Ovary (tissue), 9 donors: ENCODE data around the gene COL8A1. TPM values are rescaled to one million over a fixed set of nuclear protein-coding genes. Genes with fewer than 3 reads are reported as not detected.

Experiments
- DNase-seq, 5 donors: peaks; one replicate each; pipeline ENCODE4 v3.0.0-alpha.2; 2019 to 2020
- H3K27ac ChIP-seq, 2 donors: fragments of 200-600 bp; one replicate each; pipeline versions ENCODE4 v1.5.1 to v1.8.0; 2019 to 2022
- H3K27me3 ChIP-seq: fragments of 200-600 bp; one replicate; pipeline ENCODE4 v1.8.0; 2022
- H3K36me3 ChIP-seq: fragments of 200-600 bp; sonication (generic); one replicate; pipeline ENCODE4 v1.5.1; 2019
- H3K4me1 ChIP-seq: one replicate; pipeline ENCODE4 v1.8.1; 2013; ENCODE audit warnings: mild to moderate bottlenecking, moderate library complexity; ENCODE audit not compliant: insufficient read depth
- H3K4me3 ChIP-seq: fragments of 200-600 bp; sonication (generic); one replicate; pipeline ENCODE4 v1.5.1; 2017
- H3K9me3 ChIP-seq, 2 donors: fragments of 200-600 bp in 1 of 2; sonication (generic) in 1 of 2; one replicate each; pipeline versions ENCODE4 v1.5.1 to v1.8.1; 2013 to 2019; ENCODE audit warnings: mild to moderate bottlenecking in 1 of 2, moderate library complexity in 1 of 2
- CTCF ChIP-seq, 3 donors: fragments of 450-650 bp in 2 of 3; fragments of 200-600 bp in 1 of 3; IDR thresholded peaks; one replicate each; pipeline versions ENCODE4 v1.5.1 to v1.8.0; 2016 to 2022; ENCODE audit warnings: antibody characterized with exemption in 3 of 3, mild to moderate bottlenecking in 1 of 3
- EP300 ChIP-seq: sonication (generic); formaldehyde crosslinking; IDR thresholded peaks from one replicate; pipeline ENCODE4 v1.6.1; 2017; ENCODE audit warnings: antibody characterized with exemption
- POLR2A ChIP-seq: fragments of 450-650 bp; IDR thresholded peaks from one replicate; pipeline ENCODE4 v1.6.1; 2017; ENCODE audit warnings: antibody characterized with exemption, mild to moderate bottlenecking, moderate library complexity
- WGBS, 3 donors: extraction: QIAGEN DNeasy Blood & Tissue Kit in 1 of 3; methylation state at CpG; one replicate each; pipeline versions ENCODE4 v1.1.5 to v1.1.7; 2013 to 2017; 5-methylcytosine and 5-hydroxymethylcytosine counted together
- intact Hi-C, 4 donors: fragments of 100-400 bp; cut with DNase I; formaldehyde crosslinking; loops; one replicate each; pipeline versions ENCODE4 v1.11.0 to v1.15.1; 2022 to 2023
- polyA plus RNA-seq, 2 donors: library from polyadenylated mRNA; stranded (reverse); fragments of 200-250 nt in 1 of 2; fragments of 350-450 nt in 1 of 2; fragmentation: Illumina TruSeq in 1 of 2; extraction: RNeasy Lipid Tissue Mini Kit (QIAGEN cat#74804) in 1 of 2; gene quantifications; one replicate each; pipeline ENCODE4 v1.2.3, GENCODE V29; 2013 to 2014
- total RNA-seq, 7 donors: library from RNA; depleted of rRNA in 2 of 7; stranded (reverse); fragments of >200 nt in 2 of 7; fragmentation: NEBNext Ultra II Directional in 3 of 7; extraction: Animal tissue kit (Norgen Biotek cat#: 25700) in 3 of 7; gene quantifications; one replicate each; pipeline versions ENCODE4 v1.1.0 to v1.2.4, GENCODE V29; 2016 to 2023
- donor health status: DM: no; HTN: no; CAD: no; lungs with moderate emphysema.
- donor health status: DM: no; HTN: no; CAD: no.
- donor health status: Bipolar disorder and iron deficiency.
- donor health status: DM: yes; HTN: yes; CAD: no.
- donor health status: DM: no; HTN: no; CAD: no.
- donor health status: DM: yes; HTN: yes; CAD: no.

COL8A1 gene
- total and polyA plus RNA-seq, 9 donors, result 2.0 to 37.2 (median 11.9) TPM

DNA sequence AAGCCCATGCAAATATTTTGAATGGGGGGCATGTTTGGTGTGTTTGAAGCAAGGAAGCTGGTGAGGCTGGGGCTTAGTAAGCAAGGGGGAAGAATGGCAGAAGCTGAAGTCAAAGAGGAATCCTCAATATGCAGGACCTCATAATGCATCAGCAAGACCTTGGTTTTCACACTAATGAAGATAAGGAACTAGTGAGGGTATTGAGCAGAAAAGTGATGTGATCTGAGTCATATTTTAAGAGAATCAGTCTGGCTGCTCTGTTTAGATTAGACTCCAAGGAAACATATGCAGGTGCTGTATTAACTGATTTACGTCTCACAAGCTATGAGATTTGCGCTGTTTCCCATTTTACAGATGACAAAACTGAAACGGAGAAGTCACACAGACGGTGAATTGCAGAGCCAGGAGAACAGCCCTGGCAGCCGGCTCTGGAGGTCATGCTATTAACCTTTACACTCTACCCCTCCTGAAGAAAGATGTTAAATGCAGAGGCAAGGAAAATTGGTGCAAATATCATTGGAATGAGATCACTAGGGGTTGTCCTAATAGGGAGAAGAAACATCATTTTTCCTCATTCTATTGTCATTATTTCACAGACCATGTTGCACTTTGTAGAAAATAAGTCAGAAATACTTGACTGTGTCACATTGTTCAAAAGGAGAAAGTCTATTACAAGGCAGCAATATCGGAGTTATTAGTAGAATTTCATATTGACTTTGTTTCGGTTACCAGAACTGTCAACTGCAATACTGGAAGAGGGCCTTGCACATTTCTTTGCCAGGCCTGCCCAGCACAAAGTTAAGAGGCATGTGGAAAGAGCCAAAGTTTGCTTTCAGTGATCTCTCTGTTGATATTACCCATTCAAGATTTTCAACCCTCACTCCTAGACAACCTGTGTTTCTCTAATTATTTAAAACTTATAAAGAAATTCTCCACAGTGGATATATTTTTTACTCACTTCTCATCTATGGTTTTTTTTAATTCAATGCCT, 64.9 kb downstream of the COL8A1 start:
- Histone ChIP-seq H3K36me3 (no peaks in the 10 kb centered on the region), H3K4me3 (no peak overlapping the region), H3K9me3 (no peaks in the 10 kb centered on the region), H3K4me1 (peaks cover 6% of the 10 kb centered on the region), H3K27ac (no peak overlapping the region), H3K27me3 (no peaks in the 10 kb centered on the region)
- DNase-seq, result no peak
- 70 to 82% (median 81%) methylated on average over 7 of the region's 7 CpGs for WGBS, 3 donors
- TF ChIP-seq CTCF (IDR thresholded peaks at IDR 0.05) (no peak), POLR2A (no peak), EP300 (no peak)
- intact Hi-C loops, result no loop called here

- no peaks in the 10 kb centered on the region for H3K36me3 ChIP-seq
- no peak overlapping the region for H3K4me3 ChIP-seq
- H3K4me1 ChIP-seq, result peaks cover 8% of the 10 kb centered on the region
- TF ChIP-seq EP300 (no peak), POLR2A (no peak), CTCF (IDR thresholded peaks at IDR 0.05) (no peak)
- H3K27ac ChIP-seq, result no peak overlapping the region
- intact Hi-C loops, result no loop called here
- 42 to 68% (median 49%) methylated on average over 2 of the region's 2 CpGs for WGBS, 3 donors
- no peaks in the 10 kb centered on the region for H3K9me3 ChIP-seq
- DNase-seq, result no peak
- H3K27me3 ChIP-seq, result no peaks in the 10 kb centered on the region
Measured at GRCh38 chr3:99704417-99704816, 66.0 kb downstream of the COL8A1 start.

DNA sequence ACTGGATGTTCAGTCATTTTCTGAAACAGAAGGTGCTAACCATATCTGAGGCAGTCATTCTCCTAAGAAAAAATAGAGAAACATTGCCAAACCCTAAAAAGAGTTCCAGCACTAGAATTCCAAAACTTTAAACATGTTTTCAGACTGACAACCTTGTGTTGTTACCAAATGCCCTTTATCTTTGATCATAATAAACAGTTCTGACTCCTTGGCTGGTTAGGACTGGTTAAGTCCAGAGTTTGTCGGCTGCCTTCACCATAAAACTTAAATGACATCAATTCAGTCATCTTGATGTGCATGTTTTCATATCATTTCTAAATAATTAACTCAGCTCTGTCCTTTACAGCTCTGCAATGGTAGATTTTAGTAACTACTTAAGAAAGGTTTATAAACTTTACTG, 68.0 kb downstream of the COL8A1 start:
- H3K27ac ChIP-seq, result no peak overlapping the region
- intact Hi-C loops, result no loop called here
- no peak overlapping the region for H3K4me3 ChIP-seq
- no peaks in the 10 kb centered on the region for H3K27me3 ChIP-seq
- peaks cover 6% of the 10 kb centered on the region for H3K4me1 ChIP-seq
- H3K9me3 ChIP-seq, result no peaks in the 10 kb centered on the region
- TF ChIP-seq CTCF (IDR thresholded peaks at IDR 0.05) (no peak), POLR2A (no peak), EP300 (no peak)
- DNase-seq, result no peak
- WGBS, 3 donors, result 0 to 24% (median 3%) methylated on average over 1 of the region's 1 CpG
- no peaks in the 10 kb centered on the region for H3K36me3 ChIP-seq

GRCh38 chr3:99708207-99708745, 69.9 kb downstream of the COL8A1 start:
- Histone ChIP-seq H3K9me3 (no peaks in the 10 kb centered on the region), H3K27ac (no peak overlapping the region), H3K27me3 (no peaks in the 10 kb centered on the region), H3K36me3 (no peaks in the 10 kb centered on the region), H3K4me1 (peaks cover 6% of the 10 kb centered on the region), H3K4me3 (no peak overlapping the region)
- WGBS, 3 donors, result 27 to 34% (median 33%) methylated on average over 4 of the region's 4 CpGs
- intact Hi-C loops, result no loop called here
- DNase-seq, result peak in 2 of 5 donors; percentile 33 to 37
- TF ChIP-seq POLR2A, result no peak
- no peak for TF ChIP-seq EP300
- TF ChIP-seq CTCF (IDR thresholded peaks at IDR 0.05), result no peak
